HG03025 (cell line): ENCODE measurements around the gene MAP3K4.

Experiments
- ATAC-seq: cut with Tn5 transposase; IDR thresholded peaks from one replicate; pipeline ENCODE4 v1.9.1; 2021; ENCODE audit warnings: mild to moderate bottlenecking, moderate library complexity; ENCODE audit not compliant: unreplicated experiment, low FRiP score

MAP3K4 gene

DNA sequence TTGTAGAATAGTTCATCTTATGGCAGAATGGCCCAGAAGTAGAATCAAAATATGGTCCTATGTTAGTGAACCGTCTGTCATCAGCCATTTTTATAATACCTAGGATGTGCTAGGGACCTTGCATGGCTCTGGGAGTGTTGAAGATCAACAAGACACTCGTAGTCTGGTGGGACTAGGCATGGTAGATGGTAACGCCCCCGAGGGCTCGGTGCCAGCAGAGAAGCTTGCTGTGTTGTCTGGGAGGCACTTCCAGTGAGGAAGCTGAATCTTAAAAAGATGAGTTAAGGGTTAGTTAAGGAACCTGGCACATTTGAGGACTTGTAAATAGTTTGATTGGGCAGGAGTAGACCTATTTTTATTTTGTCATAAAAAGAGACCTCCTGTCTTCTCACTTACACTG lies 82.4 kb downstream of the MAP3K4 start:
- no peak for ATAC-seq

DNA sequence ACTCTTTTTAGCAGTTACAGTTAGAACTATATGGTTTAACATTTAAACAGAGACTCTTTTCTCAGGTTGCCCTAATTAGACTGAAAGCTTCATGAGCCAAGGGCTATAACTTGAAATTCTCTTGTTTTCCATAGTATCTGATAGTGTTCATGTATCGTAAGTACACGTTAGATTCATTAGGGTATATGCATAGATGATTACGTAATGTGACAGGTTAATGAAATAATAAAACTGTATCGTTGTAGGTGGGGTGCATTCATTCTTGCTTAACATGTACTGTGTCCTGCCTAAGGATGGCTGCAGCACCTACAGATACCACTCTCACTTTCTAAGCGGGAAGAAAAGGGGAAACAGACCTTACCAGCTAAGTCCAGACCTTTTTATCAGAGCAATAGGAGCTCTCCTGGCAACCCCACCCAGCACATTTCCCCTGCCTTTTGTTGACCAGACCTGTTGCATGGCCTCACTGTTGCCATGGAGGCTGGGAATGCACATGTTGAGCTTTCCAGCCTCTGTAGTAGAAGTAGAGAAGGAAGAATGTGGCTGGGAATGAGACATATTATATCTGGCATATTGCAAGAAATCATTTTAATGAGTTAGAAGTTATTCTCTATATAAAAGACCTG lies 83.0 kb downstream of the MAP3K4 start:
- ATAC-seq, result no peak

DNA sequence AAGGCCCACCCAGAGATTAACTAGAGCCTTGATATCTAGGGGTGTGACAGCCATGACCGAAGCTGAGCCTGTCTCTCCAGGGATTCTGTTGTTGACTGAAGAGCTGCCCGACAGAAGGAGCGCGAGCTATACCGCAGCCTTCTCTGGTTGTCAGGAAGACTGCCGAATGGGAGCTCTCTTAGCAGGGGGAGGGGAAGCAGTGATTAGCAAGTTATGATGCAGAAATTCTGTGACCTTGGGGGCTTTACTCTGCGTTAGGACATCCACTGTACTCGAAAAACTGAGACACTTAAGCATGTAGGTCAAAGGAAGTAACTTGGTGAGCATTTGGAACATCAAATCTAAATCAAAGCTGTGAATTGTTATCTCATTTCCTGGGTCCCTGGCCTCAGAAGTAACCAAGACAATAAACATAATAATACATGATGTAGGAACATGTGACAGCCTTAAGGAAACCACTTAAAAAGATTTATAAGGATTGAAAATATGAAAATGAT lies 84.7 kb downstream of the MAP3K4 start:
- no peak for ATAC-seq

DNA sequence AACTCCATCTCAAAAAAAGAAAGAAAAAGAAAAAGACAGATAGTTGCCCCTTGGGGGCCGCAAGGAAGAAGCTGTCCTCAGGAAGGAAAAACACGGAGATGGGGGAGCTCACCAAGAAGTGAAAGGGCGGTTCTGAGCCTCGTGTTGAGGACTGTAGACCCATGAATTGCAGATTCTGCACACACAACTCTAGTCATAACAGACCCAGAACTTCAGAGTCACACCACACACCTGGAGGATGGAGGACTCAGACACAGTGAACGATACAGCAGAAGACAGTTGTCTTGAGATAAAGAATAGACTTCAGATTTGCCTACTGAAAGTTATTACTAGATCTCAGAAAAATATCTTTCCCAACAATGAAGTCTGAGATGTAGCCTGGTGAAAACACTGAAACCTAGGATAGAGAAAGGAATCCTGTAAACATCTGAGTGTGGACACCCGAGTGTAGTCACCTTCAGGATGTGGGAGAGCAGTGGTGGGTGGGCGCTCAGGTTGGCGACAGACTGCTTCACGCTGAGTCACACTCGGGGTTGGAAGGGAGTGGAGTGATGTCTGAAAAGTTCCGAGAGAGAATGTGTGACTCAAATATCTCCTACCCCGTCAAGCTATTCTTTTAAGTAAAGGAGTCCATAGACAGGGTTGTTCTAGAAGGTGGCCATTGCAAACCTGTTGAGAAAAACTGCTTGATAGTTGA lies 88.1 kb downstream of the MAP3K4 start:
- no peak for ATAC-seq

DNA sequence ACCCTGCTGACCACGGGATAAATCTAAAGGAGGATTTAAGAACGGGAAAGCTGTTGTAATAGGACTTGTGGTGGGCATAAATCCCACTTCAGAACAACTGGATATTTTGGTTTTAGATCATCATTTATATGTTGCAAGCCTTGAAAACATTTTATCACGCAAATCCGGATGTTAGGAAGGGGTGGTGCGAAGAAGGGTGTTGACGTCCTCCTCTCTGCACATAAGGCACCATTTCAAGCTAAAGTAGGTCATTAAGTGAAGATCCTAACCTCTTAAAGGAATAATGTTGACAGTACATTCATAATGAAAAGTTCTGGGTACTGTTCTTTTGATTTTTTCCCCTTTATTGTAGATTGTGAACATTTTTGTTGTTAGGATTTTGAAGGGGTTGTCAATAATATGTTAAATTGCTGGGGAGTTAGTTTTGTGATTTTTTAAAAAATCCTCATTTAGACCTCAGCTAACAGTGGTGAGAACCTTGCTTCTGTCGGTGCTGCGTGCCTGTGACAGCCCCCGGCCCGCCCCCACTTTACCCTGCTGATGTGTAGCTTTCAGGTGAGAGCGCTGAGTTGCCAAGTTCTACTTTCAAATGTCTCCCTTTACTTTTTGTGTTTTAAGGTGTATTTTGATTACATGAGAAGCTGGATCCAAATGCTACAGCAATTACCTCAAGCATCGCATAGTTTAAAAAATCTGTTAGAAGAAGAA lies 88.8 kb downstream of the MAP3K4 start:
- ATAC-seq, result no peak

DNA sequence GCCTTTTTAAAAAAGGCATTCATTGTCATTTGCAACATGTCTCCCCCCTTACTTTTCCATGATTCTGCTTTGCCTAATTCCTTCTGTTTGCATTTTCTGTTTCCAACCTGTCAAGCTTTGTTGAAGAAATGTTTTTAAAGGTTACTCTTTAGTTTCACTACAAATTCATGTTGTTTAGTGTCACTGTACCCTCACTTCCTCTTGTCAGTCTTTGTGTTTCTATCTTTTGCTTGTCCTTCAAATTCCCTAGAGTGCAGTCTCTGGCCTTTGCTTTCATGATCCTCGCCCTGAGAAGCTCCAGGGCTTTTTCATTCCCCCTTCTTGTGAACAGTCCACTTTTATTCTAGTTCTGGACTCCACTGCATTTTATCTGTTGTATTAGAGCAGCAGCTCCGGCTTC lies 90.6 kb downstream of the MAP3K4 start:
- ATAC-seq, result no peak

DNA sequence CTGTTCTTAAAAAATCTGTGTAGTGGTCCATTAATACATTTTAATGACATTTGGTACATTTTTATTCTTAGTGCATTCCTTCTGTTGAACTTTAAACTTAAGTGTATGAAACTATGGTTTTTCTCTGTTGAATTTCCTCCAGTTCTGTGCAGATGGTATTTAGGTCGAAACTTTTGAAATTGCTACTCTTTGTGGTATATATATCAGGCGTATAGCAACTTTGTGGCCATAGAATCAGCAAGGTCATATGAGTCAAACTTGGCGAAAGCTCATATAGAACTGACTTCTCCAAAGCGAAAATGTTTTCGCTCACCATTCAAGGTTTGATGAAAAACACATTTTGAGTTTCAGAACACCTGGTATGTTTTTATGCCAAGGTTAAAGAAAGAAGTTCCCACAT lies 93.7 kb downstream of the MAP3K4 start:
- ATAC-seq, result peak; percentile 66

DNA sequence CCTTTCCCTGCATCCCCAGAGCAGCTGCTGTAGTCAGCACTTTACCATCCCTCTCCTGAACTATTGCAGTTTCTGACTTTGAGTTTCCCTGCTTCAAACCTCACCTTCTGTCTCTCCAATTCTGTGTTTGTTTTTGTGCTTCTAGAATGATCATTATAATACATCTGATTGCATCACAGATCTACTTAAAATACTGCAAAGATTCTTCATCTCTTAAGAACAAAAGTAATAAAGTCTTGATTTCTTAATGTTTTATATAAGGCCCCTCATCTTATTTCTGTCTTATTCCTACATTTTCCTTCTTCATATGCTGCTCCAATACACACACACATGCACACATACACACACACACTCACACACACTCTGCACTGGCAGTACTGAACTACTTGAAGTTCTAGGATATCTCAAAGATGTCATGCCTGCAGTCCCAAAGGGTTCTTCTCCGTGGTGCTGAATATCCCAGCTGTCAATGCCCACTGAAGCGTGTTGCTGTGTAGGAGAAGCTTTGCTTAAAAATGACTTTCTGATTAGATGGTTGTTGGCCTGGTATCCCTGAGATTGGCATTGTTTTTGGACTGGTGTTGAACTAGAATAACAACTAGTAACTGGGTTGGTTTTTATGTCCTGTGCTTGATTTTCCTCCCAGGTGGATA lies 97.2 kb downstream of the MAP3K4 start:
- ATAC-seq, result no peak

DNA sequence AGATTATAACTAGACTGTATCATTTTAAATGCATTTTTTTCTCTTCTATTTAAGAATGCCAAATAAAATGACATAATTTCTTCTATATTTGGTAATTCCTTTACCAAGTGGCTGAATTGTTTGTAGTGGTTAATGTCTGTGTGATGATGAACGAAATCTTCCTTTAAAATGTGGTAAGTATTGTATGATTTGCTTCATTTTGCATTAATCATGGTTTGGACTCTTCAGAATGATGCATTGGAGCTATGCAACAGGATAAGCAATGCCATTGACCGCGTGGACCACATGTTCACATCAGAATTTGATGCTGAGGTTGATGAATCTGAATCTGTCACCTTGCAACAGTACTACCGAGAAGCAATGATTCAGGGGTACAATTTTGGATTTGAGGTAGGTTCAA lies 99.6 kb downstream of the MAP3K4 start:
- no peak for ATAC-seq

DNA sequence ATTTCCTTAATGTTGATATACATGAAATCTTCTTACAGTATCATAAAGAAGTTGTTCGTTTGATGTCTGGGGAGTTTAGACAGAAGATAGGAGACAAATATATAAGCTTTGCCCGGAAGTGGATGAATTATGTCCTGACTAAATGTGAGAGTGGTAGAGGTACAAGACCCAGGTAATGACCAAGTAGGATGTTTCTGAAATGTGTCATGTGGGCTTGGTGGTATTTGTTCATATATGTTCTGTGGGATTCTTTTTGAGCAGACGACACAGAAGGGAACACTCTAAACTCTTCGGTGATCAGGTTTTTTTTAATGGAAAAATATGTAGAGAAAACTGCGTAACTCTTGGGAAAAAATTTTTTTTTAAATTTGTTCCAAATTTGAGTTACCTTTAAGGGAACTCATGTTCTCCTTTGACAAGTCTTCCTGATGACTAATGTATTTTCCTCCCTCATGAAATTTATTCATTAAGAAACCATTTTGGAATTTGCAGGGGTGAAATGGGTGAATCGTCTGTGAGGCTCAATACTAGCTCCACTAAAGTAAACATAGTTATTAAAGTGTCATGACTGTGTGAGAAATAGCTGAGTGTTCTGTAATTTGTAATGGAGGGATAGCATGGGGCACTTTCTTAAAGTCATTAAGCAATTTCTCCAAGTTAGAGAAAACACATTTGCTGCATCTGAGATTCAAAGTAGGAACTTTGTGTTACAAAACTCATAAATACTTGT lies 100.6 kb downstream of the MAP3K4 start:
- no peak for ATAC-seq

DNA sequence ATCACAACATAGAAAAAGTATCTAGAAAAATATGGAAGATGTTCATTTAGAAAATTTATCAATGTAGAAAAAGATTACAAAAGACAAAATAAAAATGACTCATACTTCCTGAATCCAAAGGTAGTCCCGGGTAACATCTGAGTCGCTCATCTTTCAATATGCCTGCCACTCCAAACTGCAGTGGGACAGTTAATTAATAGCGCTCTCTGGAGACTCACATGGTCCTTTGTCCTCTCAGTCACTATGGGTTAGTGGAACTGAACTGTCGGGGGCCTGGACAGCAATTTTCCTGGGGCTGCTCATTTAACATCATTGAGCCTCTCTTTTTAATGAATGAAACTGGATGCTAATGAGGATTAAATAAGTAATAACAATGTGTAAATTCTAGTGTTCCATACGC lies 103.4 kb downstream of the MAP3K4 start:
- no peak for ATAC-seq

DNA sequence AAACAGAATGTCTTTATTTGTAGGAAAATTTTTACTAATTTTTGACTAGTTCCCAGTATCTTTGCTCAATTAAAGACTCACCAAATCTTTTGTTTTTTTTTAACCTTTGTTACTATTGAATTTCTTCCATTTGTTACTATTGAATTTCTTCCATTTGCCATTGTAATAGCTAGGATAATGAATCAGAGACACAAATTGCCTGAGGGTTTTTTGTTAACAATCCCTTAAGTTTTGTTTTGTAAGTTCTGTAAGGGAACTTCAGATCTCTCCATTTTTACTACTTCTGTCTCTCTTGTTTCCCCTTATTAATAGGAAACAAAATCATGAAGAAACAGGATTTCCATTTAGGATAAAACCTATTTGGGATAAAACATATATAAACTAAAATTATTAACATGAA lies 104.3 kb downstream of the MAP3K4 start:
- ATAC-seq, result no peak

DNA sequence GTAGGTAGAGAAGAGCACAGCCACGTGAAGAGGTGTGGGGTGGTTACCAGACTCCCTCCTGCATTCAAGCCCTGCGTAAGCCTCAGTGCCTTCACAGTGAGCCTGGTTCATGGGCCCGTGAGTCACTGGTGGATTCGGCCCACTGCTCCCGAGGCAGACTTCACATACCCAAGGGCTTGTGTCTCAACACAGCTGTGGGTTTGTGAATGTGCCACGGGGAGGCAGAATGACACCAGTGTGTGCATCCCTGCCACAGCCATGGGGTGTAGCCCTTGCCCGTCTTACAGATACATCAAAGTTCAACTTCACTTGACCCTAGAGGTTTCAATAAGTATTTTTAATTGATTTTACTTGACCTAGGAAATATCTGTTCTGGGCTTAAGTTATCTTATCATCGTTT lies 108.5 kb downstream of the MAP3K4 start:
- no peak for ATAC-seq

DNA sequence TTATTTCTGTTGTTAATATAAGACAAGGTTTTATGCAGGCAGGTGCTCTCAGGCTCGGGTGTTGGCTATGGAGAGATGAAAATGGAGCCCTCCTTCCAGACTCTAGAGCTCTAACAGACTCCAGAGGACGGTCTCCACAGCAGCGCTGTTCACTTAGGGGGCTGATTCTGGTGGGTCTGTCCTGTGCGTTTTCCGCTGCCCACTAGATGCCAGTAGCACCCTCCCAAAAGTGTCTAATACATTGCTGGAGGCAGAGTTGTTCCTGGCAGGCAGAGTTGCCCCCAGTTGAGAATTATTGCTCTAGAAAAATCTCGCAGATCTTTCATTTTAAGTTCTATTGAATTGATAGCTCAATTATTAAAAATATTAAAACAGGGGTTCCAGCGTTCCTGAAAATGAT lies 109.9 kb downstream of the MAP3K4 start:
- ATAC-seq, result no peak

DNA sequence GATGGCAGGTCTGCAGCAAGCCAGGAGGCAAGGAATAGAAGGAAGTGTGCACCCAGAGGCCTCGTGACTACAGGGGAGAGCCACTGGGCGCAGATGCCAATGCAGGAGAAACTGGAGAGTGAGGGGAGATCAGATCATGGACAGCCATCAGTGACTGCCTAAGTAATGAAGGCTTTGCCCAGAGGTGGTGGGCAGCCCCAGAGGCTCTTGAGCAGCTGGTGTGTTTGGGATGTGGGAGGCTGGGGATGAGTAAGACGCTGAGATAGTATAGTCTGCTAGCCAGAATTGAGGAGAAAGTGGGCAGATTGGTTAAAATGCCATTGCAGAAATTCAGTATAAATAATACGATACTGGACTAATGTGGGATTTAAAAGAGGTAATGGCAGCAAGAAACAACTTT lies 111.9 kb downstream of the MAP3K4 start:
- ATAC-seq, result no peak

DNA sequence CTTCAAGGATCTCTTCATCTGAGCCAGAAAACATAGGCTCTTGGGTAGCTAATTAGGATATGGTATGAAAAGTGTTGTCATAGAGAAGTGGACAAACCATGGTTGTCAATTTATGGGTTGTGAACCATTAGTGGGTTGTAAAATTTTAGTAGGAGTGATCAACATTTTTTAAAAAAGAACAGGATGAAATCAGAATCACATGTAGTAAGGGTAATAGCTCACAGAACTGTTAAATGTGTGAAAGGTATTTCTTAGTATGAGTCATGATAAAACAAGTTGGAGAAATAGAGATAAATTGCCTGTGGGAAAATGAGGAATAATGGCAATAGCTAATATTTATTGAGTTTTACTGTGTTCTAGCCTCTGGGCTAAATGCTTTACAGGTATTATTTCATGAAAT lies 113.4 kb downstream of the MAP3K4 start:
- ATAC-seq, result no peak

DNA sequence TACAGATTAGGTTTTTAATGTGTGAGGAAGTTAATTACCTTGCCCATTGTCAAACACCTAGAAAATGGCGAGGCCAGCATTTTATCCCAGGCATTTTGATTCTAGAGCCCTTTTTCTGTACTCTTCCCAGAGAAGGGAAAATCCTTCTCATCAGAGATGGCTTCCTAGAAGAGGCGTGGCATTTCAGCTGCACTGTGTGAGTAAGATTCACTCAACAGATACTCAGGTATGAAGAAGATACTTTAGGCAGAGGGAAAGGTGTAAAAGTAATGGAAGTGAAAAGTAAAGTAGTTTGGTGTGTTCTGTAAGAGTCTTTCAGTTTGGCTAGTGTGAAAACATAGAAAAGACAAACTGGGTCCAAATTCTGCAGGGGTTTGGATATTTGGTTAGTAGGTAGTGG lies 113.8 kb downstream of the MAP3K4 start:
- no peak for ATAC-seq

DNA sequence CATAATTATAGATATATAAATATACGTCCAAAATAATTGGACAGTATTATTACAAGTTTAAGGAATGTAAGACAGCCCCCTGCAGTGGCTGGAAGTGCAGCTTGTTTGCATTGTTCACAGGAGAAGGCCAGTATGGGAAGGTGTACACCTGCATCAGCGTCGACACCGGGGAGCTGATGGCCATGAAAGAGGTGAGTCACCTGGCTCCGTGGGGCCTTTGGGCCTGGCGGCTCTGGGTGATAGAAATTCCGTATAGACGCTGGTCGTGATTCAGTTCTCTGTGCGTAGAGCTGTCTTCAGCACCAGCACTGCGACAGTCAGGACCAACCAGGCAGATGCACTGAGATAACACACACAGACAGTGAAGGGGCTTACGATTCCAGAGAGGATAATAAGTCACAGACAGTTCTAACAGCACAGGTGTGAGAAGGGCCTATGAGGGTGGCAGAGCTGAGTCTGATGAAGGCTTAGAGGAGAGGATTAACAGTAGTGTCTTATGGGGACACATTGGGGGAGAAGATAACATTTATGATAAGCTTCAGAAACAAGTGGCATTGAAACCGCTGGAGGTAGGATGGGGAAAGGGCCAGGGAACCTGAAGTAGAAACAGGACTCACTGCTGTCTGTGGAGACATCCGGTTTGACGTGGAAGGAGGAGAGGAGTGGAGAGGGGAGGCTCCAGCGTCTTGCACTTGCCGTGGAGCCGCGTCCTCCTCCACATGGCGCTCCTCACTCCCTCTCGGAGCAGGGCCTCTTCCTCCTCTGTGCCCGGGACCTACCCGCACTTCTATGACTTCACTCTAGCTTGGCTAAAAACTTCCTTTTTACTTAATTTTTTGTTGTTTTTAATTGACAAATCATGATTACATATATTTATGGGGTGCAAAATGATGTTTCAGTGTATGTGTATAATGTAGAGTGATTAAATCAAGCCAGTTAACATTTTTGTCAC lies 116.5 kb downstream of the MAP3K4 start:
- no peak for ATAC-seq

DNA sequence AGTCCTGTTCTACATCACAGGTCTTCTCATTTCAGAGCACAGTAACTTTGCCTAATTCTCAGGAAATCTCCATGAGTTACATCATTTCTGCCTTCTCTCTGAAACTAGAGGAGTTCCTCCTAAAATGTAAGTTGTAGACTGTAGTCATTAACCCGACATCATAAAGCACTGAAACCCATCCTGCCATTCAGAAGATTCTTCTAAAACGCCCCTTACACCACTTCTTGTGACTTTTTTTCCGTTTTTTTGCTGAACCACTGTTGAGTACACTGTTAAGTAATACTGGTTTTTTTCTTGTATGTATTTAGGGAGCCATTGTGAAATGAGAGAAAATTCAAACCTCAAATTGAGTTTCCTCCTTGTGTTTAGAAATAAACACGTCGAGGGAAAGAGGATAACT lies 117.3 kb downstream of the MAP3K4 start:
- no peak for ATAC-seq

DNA sequence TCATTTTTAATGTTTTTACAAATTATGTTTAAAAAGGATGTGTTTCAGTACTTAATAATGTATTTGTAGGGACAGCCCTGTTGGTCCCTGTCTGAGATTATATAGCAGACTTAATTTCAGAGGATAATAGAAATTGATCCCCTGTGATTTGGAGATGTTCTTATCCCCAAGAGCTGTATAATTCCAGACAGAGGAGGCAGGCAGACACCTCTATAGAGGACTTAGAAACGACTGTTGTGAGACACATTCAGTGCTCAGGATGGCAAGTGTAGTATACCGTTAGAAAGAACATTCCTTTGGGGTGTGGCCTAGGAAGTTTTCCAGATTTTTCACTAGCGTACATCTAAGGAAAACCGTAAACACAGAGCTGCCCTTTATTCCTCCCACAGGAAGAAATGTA lies 117.8 kb downstream of the MAP3K4 start:
- no peak for ATAC-seq
